HepG2 (cell line): ENCODE measurements around the gene CTNND2. TPM values are rescaled to one million over a fixed set of nuclear protein-coding genes. Genes with fewer than 3 reads are reported as not detected.

ENCODE experiments used
- ATAC-seq: fragments of 200-7000 bp; cut with Tn5 transposase; 3 replicates; pipeline ENCODE4 v1.9.1; 2020; ENCODE audit warnings: mild to moderate bottlenecking, moderate library complexity
- BruUV-seq: library from RNA; stranded (reverse); fragments of 400-500 nt; replicated peaks from 2 replicates; lab custom pipeline; 2021; lab: Mats Ljungman, UMichigan
- CTCF ChIA-PET: fragments of 300-600 bp; formaldehyde crosslinking; extraction: SDS; loops from one replicate; lab custom pipeline; 2021; ENCODE audit warnings: low total read pairs, inconsistent platforms, low intra/inter-chr PET ratio; lab: Yijun Ruan, JAX
- POLR2A ChIA-PET: fragments of 350-600 bp; sonication (Branson Sonifier 250); formaldehyde crosslinking; loops from one replicate; lab custom pipeline; 2020; ENCODE audit warnings: antibody characterized with exemption, inconsistent platforms; lab: Yijun Ruan, JAX
- DNase-seq: peaks from one replicate; pipeline ENCODE4 v3.0.0-alpha.2; 2015; ENCODE audit warnings: low spot score
- FAIRE-seq: peaks from 3 replicates; lab custom pipeline; 2011; peaks lifted over from hg19 to GRCh38; lab: Jason Lieb, UNC
- H2AFZ ChIP-seq: one replicate; pipeline ENCODE4 v1.6.1; 2011; ENCODE audit warnings: low read length, inconsistent platforms
- H3K27ac ChIP-seq: fragments of 300-600 bp; 3 replicates; pipeline ENCODE4 v1.8.0; 2011; ENCODE audit warnings: mixed run types, mild to moderate bottlenecking, mixed read lengths, low read length, inconsistent platforms; ENCODE audit not compliant: insufficient read depth; ENCODE audit errors: extremely low read length
- H3K27me3 ChIP-seq, 2 experiments: fragments of 200-600 bp in 1 of 2; 2 replicates in 1 of 2; 3 replicates in 1 of 2; pipeline versions ENCODE4 v1.6.0 to v1.8.0; 2011; ENCODE audit warnings: low read length in 2 of 2, mild to moderate bottlenecking in 2 of 2, moderate library complexity in 2 of 2, inconsistent platforms in 1 of 2; ENCODE audit not compliant: insufficient read depth in 2 of 2, control insufficient read depth in 1 of 2
- H3K36me3 ChIP-seq, 2 experiments: fragments of 200-600 bp in 1 of 2; replicated peaks in 1 of 2; 2 replicates in 1 of 2; 3 replicates in 1 of 2; pipeline versions ENCODE4 v1.5.1 to v1.8.0; 2011; ENCODE audit warnings: low read length in 2 of 2, inconsistent platforms in 1 of 2; ENCODE audit not compliant: insufficient read depth in 2 of 2, control insufficient read depth in 1 of 2
- H3K4me1 ChIP-seq: 2 replicates; pipeline ENCODE4 v1.5.1; 2012; ENCODE audit warnings: low read length, inconsistent platforms; ENCODE audit not compliant: insufficient read depth
- H3K4me2 ChIP-seq: 2 replicates; pipeline ENCODE4 v1.6.0; 2011; ENCODE audit warnings: low read depth, low read length, inconsistent platforms
- H3K4me3 ChIP-seq, 3 experiments: fragments of 200-600 bp in 1 of 3; sonication (generic), shearing (Covaris generic) in 1 of 3; replicated peaks in 1 of 3; 2 replicates each; pipeline ENCODE4 v1.5.1; 2011 to 2016; ENCODE audit warnings: low read length in 3 of 3, inconsistent platforms in 2 of 3, low read depth in 2 of 3, mild to moderate bottlenecking in 2 of 3, control low read depth in 1 of 3, mixed read lengths in 1 of 3; ENCODE audit not compliant: insufficient read depth in 1 of 3
- H3K79me2 ChIP-seq: one replicate; pipeline ENCODE4 v1.6.1; 2011; ENCODE audit warnings: low read length, inconsistent platforms; ENCODE audit not compliant: insufficient read depth
- H3K9ac ChIP-seq: 2 replicates; pipeline ENCODE4 v1.6.0; 2011; ENCODE audit warnings: mild to moderate bottlenecking, low read depth, low read length, inconsistent platforms; ENCODE audit not compliant: insufficient read depth
- H3K9me3 ChIP-seq: 2 replicates; pipeline ENCODE4 v1.5.1; 2012; ENCODE audit warnings: mild to moderate bottlenecking, low read length
- H4K20me1 ChIP-seq: 2 replicates; pipeline ENCODE4 v1.6.0; 2011; ENCODE audit warnings: inconsistent platforms, mild to moderate bottlenecking, low read length, moderate library complexity; ENCODE audit not compliant: insufficient read depth
- TCF7L2 ChIP-seq: IDR thresholded peaks from 2 replicates; pipeline ENCODE4 v1.6.1; 2011; ENCODE audit warnings: mild to moderate bottlenecking, low read depth, low read length, moderate library complexity
- TOE1 ChIP-seq: sonication (generic); formaldehyde crosslinking; IDR thresholded peaks from 2 replicates; pipeline ENCODE4 v1.4.0; 2020; ENCODE audit warnings: mild to moderate bottlenecking, missing genetic modification reagents
- ZNF260 ChIP-seq: sonication (generic); formaldehyde crosslinking; IDR thresholded peaks from 2 replicates; pipeline ENCODE4 v1.4.0; 2020; ENCODE audit warnings: missing genetic modification reagents, low read depth, mild to moderate bottlenecking, borderline replicate concordance
- ZNF430 ChIP-seq: sonication (generic); formaldehyde crosslinking; IDR thresholded peaks from 2 replicates; pipeline ENCODE4 v1.9.0; 2021; ENCODE audit warnings: mild to moderate bottlenecking, missing genetic modification reagents
- WGBS: methylation state at CpG from one replicate; pipeline ENCODE4 v1.1.6; 2017; ENCODE audit warnings: low lambda C conversion rate; 5-methylcytosine and 5-hydroxymethylcytosine counted together
- in situ Hi-C: cut with HindIII; loops from 2 replicates; pipeline ENCODE4 v1.10.0; 2017; ENCODE audit warnings: low pct_unique_long_range_greater_than_20kb; ENCODE audit not compliant: extremely low pct_ligation_motif_present
- intact Hi-C: fragments of 100-400 bp; cut with micrococcal nuclease; formaldehyde crosslinking; loops from one replicate; pipeline ENCODE4 v1.10.0; 2022; ENCODE audit not compliant: unreplicated experiment
- polyA plus RNA-seq, 8 experiments: library from polyadenylated mRNA; depleted of rRNA in 3 of 8; stranded (reverse) in 7 of 8; unstranded in 1 of 8; fragments of >200 nt; fragmentation: Illumina TruSeq in 4 of 8; extraction: Trizol in 4 of 8; gene quantifications; 2 replicates each; pipeline versions ENCODE4 v1.2.1 to v1.2.3, GENCODE V29; 2011 to 2016; ENCODE audit warnings: low read depth in 4 of 8, missing spikeins in 1 of 8, mixed read lengths in 1 of 8; ENCODE audit not compliant: insufficient read depth in 1 of 8
- total RNA-seq, 5 experiments: library from RNA; depleted of rRNA; stranded (reverse); fragments of >200 nt; fragmentation: Illumina TruSeq; extraction: Trizol; gene quantifications; 2 replicates each; pipeline ENCODE4 v1.2.3, GENCODE V29; 2016; ENCODE audit warnings: low read depth in 1 of 5
- TF ChIP-seq, protein P1 (sequence below): sonication (generic); formaldehyde crosslinking; IDR thresholded peaks from 2 replicates; pipeline ENCODE4 v1.4.0; 2020; ENCODE audit warnings: missing genetic modification reagents
- TF ChIP-seq, protein P2 (sequence below): sonication (generic); formaldehyde crosslinking; IDR thresholded peaks from 2 replicates; pipeline ENCODE4 v1.4.0; 2020; ENCODE audit warnings: missing genetic modification reagents

Gene CTNND2
- total and polyA plus RNA-seq, 2 of the 13 experiments (the other 11 are each of a cell fraction or from before 2014, with no cell fraction given): not detected

DNA sequence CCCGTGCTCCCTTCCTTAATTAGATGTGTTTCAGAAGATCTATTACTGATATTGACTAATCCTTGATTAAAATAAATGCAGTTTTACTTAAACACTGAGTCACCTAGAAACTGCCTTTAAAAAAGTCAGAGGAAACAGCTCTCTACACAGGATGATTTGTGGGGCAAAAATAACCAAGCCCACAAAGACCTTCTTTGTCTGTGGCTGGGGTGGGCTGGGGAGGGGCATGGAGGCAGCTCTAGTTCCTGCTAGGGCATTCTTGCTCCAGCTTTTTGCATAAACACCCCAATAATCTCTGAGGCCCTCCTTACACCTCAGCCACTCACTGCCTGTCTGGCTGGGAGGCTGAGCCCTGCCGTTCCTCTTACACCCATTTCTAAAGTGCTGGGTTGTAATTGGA, 915.6 kb downstream of the CTNND2 start:
- H4K20me1 ChIP-seq: no peaks in the 10 kb centered on the region
- in situ Hi-C loops (loop anchor here (5.0 kb wide), 1 partner anchor 194 kb away; no protein-coding TSS in a partner anchor), intact Hi-C loops (loop anchor here (1.0 to 5.0 kb wide), 3 partner anchors 126 to 630 kb away; no protein-coding TSS in a partner anchor)
- H2AFZ ChIP-seq: no peak overlapping the region
- no peaks in the 10 kb centered on the region for H3K36me3 ChIP-seq
- H3K79me2 ChIP-seq: no peaks in the 10 kb centered on the region
- no TSS peak for BruUV-seq
- TF ChIP-seq ZNF430 (CRISPR knock-in tag): no peak
- no peak for TF ChIP-seq TCF7L2
- no peak for TF ChIP-seq ZNF260
- TF ChIP-seq, protein P1, sequence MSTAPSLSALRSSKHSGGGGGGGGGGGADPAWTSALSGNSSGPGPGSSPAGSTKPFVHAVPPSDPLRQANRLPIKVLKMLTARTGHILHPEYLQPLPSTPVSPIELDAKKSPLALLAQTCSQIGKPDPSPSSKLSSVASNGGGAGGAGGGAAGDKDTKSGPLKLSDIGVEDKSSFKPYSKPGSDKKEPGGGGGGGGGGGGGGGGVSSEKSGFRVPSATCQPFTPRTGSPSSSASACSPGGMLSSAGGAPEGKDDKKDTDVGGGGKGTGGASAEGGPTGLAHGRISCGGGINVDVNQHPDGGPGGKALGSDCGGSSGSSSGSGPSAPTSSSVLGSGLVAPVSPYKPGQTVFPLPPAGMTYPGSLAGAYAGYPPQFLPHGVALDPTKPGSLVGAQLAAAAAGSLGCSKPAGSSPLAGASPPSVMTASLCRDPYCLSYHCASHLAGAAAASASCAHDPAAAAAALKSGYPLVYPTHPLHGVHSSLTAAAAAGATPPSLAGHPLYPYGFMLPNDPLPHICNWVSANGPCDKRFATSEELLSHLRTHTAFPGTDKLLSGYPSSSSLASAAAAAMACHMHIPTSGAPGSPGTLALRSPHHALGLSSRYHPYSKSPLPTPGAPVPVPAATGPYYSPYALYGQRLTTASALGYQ (CRISPR knock-in tag): no peak
- no peak for TF ChIP-seq TOE1 (CRISPR knock-in tag)
- TF ChIP-seq, protein P2, sequence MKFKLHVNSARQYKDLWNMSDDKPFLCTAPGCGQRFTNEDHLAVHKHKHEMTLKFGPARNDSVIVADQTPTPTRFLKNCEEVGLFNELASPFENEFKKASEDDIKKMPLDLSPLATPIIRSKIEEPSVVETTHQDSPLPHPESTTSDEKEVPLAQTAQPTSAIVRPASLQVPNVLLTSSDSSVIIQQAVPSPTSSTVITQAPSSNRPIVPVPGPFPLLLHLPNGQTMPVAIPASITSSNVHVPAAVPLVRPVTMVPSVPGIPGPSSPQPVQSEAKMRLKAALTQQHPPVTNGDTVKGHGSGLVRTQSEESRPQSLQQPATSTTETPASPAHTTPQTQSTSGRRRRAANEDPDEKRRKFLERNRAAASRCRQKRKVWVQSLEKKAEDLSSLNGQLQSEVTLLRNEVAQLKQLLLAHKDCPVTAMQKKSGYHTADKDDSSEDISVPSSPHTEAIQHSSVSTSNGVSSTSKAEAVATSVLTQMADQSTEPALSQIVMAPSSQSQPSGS: no peak
- TF ChIP-seq, all 625 proteins: peak for 0
- Histone ChIP-seq H3K9ac (no peak overlapping the region), H3K27ac (no peak overlapping the region), H3K4me1 (no peaks in the 10 kb centered on the region), H3K27me3 (peaks cover 0 to 5% of the 10 kb centered on the region in 2 experiments; a peak in 2 of 5 replicates), H3K4me3 (no peak overlapping the region), H3K4me2 (no peak overlapping the region), H3K9me3 (no peaks in the 10 kb centered on the region)
- WGBS: 15% methylated on average over 2 of the region's 2 CpGs
- CTCF ChIA-PET: interaction anchor here (1.4 kb wide), 1 partner anchor 194 kb away, joined by 7 read pairs; no protein-coding TSS in a partner anchor
- FAIRE-seq (no peak), ATAC-seq (no peak), DNase-seq (no peak)
- POLR2A ChIA-PET: no interaction called here
